DMS53 treated with DMSO at 0.1 percent for 48 hours (cell line): Measurements from ENCODE around the gene SLC41A1.
"Not testable (repeated sequence)": the region's sequence is repeated elsewhere in the genome, so short reads cannot be mapped to it uniquely, and the experiment has no call there.

ENCODE experiments used
- DNase-seq: peaks from one replicate; lab custom pipeline; 2025; ENCODE audit not compliant: unreplicated experiment; lab: John Stamatoyannopoulos, UW

SLC41A1 gene

GRCh38 chr1:205823260-205823659 is 10.3 kb upstream of the SLC41A1 start:
- not testable (repeated sequence) for DNase-seq

- no peak for DNase-seq
These were observed 9.4 kb upstream of the SLC41A1 start for GRCh38 chr1:205822397-205822796.

- no peak for DNase-seq
These were observed 5.0 kb upstream of the SLC41A1 start for GRCh38 chr1:205817988-205818387.

GRCh38 chr1:205817364-205817763 is 4.4 kb upstream of the SLC41A1 start:
- no peak for DNase-seq

- DNase-seq, result no peak
These were observed 709 bp upstream of the SLC41A1 start for GRCh38 chr1:205813755-205814058.

- DNase-seq, result no peak
These were observed 624 bp downstream of the SLC41A1 start for GRCh38 chr1:205812271-205812877.

- no peak for DNase-seq
These were observed 1.3 kb downstream of the SLC41A1 start for GRCh38 chr1:205811660-205812059.

- DNase-seq, result no peak
These were observed 2.4 kb downstream of the SLC41A1 start for GRCh38 chr1:205810448-205811157.

GRCh38 chr1:205809942-205810345 is 3.1 kb downstream of the SLC41A1 start:
- no peak for DNase-seq

GRCh38 chr1:205809469-205809868 is 3.5 kb downstream of the SLC41A1 start:
- no peak for DNase-seq

GRCh38 chr1:205805082-205805711 is 7.8 kb downstream of the SLC41A1 start:
- DNase-seq, result no peak

- DNase-seq, result no peak
These were observed 8.4 kb downstream of the SLC41A1 start for GRCh38 chr1:205804605-205805004.

GRCh38 chr1:205803986-205804385 is 9.0 kb downstream of the SLC41A1 start:
- no peak for DNase-seq

- DNase-seq, result no peak
These were observed 10.9 kb downstream of the SLC41A1 start for GRCh38 chr1:205802060-205802459.

GRCh38 chr1:205800981-205801703 is 11.9 kb downstream of the SLC41A1 start:
- no peak for DNase-seq

- DNase-seq, result no peak
These were observed 12.6 kb downstream of the SLC41A1 start for GRCh38 chr1:205800427-205800826.

- no peak for DNase-seq
These were observed 14.4 kb downstream of the SLC41A1 start for GRCh38 chr1:205798577-205798976.

- no peak for DNase-seq
These were observed 15.8 kb downstream of the SLC41A1 start for GRCh38 chr1:205797168-205797567.

GRCh38 chr1:205794011-205794730 is 18.8 kb downstream of the SLC41A1 start:
- no peak for DNase-seq

GRCh38 chr1:205792961-205793673 is 19.9 kb downstream of the SLC41A1 start:
- DNase-seq, result no peak

- no peak for DNase-seq
These were observed 20.5 kb downstream of the SLC41A1 start for GRCh38 chr1:205792481-205792881.
